ENCODE measurements around the gene APLP2. TPM values are rescaled to one million over a fixed set of nuclear protein-coding genes. Genes with fewer than 3 reads are reported as not detected.

Gene APLP2
- total RNA-seq, 1 experiment from 2014 or later: 345 TPM

GRCh38 chr11:130177782-130178181 is 108.1 kb downstream of the APLP2 start:
- H3K9me3 Mint-ChIP-seq: peaks cover 13% of the 10 kb centered on the region
- no peak overlapping the region for H3K27ac Mint-ChIP-seq
- no peak for TF ChIP-seq AFF4 (CRISPR knock-in tag; IDR thresholded peaks at IDR 0.05; ENCODE audit: borderline replicate concordance)
- TF ChIP-seq ZNF121 (CRISPR knock-in tag; IDR thresholded peaks at IDR 0.05): no peak
- no peak for TF ChIP-seq ZBTB43 (CRISPR knock-in tag; IDR thresholded peaks at IDR 0.05)
- POLR2A ChIA-PET: no interaction called here
- no peak overlapping the region for H3K4me3 Mint-ChIP-seq
- peaks cover 14% of the 10 kb centered on the region for H3K27me3 Mint-ChIP-seq (ENCODE audit: low read depth)
- H3K36me3 Mint-ChIP-seq: peaks cover 11% of the 10 kb centered on the region
- CTCF ChIA-PET: no interaction called here
- ATAC-seq: no peak
- peaks cover 9% of the 10 kb centered on the region; the same call in 1 of the 2 replicates for H3K4me1 Mint-ChIP-seq
- no peak for DNase-seq (ENCODE audit: low spot score)

- Mint-ChIP-seq H3K27ac (no peak overlapping the region), H3K4me3 (no peak overlapping the region), H3K4me1 (peaks cover 11% of the 10 kb centered on the region), H3K36me3 (peaks cover 11% of the 10 kb centered on the region), H3K27me3 (ENCODE audit: low read depth) (peaks cover 5% of the 10 kb centered on the region), H3K9me3 (peaks cover 13% of the 10 kb centered on the region)
- DNase-seq (ENCODE audit: low spot score): no peak
- ATAC-seq: no peak
- ChIA-PET CTCF (interaction anchor here (1.1 kb wide), 1 partner anchor 27 kb away, joined by 3 read pairs; no protein-coding TSS in a partner anchor), POLR2A (no interaction called here)
- TF ChIP-seq JAZF1 (CRISPR knock-in tag; IDR thresholded peaks at IDR 0.05): no peak
- TF ChIP-seq TEAD4 (CRISPR knock-in tag; IDR thresholded peaks at IDR 0.05): no peak
- TF ChIP-seq MYBL2 (CRISPR knock-in tag; IDR thresholded peaks at IDR 0.05): no peak
- no peak for TF ChIP-seq E2F5 (CRISPR knock-in tag; IDR thresholded peaks at IDR 0.05)
- TF ChIP-seq FOXJ3 (CRISPR knock-in tag; IDR thresholded peaks at IDR 0.05; ENCODE audit: borderline replicate concordance): no peak
- no peak for TF ChIP-seq ZNF138 (CRISPR knock-in tag; conservative IDR thresholded peaks at IDR 0.05)
- TF ChIP-seq SMAD3 (CRISPR knock-in tag; IDR thresholded peaks at IDR 0.05; ENCODE audit: borderline replicate concordance): no peak
- TF ChIP-seq ARID4B (CRISPR knock-in tag; IDR thresholded peaks at IDR 0.05; ENCODE audit: borderline replicate concordance): no peak
- TF ChIP-seq NFYB (CRISPR knock-in tag; conservative IDR thresholded peaks at IDR 0.05; ENCODE audit: low read depth): no peak
- no peak for TF ChIP-seq CREM (CRISPR knock-in tag; IDR thresholded peaks at IDR 0.05)
- no peak for TF ChIP-seq MAX (CRISPR knock-in tag; IDR thresholded peaks at IDR 0.05)
- no peak for TF ChIP-seq ATF6 (CRISPR knock-in tag; IDR thresholded peaks at IDR 0.05)
- no peak for TF ChIP-seq ZNF121 (CRISPR knock-in tag; IDR thresholded peaks at IDR 0.05)
- TF ChIP-seq CBFB (CRISPR knock-in tag; IDR thresholded peaks at IDR 0.05; ENCODE audit: low read depth): no peak
- TF ChIP-seq MXD4 (CRISPR knock-in tag; IDR thresholded peaks at IDR 0.05; ENCODE audit: borderline replicate concordance): no peak
- TF ChIP-seq ATF1 (CRISPR knock-in tag; IDR thresholded peaks at IDR 0.05): no peak
- no peak for TF ChIP-seq FOXK1 (CRISPR knock-in tag; IDR thresholded peaks at IDR 0.05)
- TF ChIP-seq TCF7 (CRISPR knock-in tag; IDR thresholded peaks at IDR 0.05; ENCODE audit: low read depth): no peak
These were observed 109.0 kb downstream of the APLP2 start for GRCh38 chr11:130178441-130179339.

All from WTC11 (cell line).